AG20443 (cell line): ENCODE measurements around the gene RNF175.
A peak's percentile ranks its signal among the peaks of the same experiment; 100 is the strongest.
"Not testable (repeated sequence)": the region's sequence is repeated elsewhere in the genome, so short reads cannot be mapped to it uniquely, and the experiment has no call there.

Experiments used
- DNase-seq: peaks from one replicate; pipeline ENCODE4 v3.0.0; 2012; ENCODE audit warnings: low spot score, mixed read lengths

The RNF175 gene

DNA sequence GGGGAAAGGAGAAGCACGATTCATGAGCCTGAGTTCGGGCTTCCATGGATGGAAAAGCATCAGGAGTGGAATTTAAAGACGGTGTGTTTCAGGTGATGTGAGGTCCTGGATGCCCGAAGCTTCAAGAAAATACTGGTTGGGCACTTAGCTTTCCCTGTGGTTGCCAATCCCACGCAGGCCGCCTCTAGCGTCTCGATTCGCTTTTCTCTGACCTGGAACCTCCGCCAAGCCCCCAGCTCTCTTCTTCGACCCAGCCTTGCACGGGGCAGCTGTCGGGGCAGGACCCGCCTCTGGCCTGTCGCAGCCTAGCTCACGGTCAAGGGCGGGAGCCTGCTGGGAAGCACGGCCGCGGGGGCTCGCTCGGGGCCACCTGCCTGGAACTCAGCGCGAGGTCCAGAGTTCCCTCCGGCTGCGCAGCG lies 76.1 kb downstream of the RNF175 start:
- no peak for DNase-seq

DNA sequence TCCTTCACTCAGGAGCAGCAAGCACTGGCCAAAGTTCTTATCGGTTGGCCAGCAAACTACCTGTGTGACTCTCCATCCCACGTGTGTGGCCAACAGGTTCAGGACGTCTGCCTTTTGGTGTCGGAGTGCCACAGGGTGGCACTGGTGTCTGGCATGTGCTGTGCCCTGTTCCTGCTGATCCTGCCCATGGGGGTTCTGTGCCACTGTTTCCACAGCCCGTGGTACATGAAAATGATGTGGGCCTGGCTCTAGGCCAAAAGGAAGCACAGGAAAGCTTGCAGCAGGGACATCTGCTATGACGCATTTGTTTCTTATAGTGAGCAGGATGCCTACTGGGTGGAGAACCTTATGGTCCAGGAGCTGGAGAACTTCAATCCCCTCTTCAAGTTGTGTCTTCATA lies 80.3 kb downstream of the RNF175 start:
- no peak for DNase-seq

DNA sequence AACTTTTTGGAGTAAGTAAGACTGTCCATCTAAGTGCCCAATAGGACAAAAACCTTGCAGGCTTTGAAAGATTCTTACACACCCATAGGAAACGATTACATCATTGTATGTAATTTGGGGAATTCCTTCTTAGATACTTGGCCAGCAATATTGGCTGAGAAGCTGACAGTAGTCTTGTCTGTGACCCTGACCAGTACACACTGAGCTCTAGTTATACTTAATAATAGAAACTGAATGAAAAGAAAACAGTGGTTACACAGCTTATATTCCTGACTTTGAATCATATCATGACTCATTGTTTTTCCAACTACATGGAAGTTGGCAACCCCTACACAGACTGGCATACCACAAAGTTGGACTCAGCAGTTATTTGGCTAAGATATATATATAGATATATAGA lies 82.8 kb downstream of the RNF175 start:
- peak; percentile 44 for DNase-seq

DNA sequence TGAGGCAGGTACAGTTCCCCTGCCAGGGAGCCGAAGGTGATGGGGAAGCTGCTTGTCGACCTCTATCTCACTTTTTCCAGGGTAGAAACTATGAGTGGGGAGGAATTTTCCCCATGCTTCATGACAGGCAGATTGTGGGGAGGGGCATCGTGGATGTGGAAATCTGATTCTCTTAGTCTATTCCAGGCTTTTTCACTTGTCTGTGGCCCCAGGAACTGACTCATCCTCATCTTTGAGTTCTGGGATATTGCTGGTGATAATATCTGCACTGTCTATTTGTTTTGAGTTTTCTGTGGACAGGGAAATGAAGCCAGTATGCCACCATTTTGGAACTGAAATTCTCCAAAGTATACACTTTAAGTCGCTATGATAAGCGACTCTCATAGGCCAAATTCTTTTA lies 83.3 kb downstream of the RNF175 start:
- no peak for DNase-seq

DNA sequence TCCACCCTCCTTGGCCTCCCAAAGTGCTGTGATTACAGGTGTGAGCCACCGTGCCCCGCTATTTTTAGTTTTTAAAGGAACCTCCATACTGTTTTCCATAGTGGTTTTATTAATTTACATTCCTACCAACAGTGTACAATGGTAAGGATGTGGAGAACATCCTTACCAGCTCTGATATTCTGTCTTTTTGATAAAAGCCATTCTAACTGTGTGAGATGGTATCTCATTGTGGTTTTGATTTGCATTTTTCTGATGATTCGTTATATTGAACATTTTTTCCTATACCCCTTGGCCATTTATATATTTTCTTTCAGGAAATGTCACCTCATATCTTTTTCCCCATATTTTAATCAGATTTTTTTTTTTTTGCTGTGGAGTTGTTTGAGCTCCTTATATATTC lies 90.0 kb downstream of the RNF175 start:
- DNase-seq: no peak

DNA sequence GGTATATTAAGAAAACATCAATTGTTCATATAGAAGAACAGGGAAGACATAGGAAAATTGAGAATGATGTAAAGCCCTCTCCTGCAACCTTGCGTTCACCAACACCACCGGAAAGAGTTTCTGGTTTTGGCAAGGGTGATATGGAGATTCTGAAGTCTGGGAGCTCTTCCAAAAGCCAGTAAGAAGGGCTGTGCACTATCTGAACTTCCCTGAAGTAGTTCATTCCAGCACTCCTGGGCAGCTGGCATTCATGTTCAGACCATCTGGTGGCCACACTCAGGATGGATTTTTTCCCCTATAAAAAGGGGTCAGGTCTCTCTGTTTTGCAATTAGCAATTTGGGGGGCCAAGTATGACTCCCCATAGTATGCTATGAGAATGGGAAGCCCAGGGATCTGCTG lies 91.2 kb downstream of the RNF175 start:
- no peak for DNase-seq

DNA sequence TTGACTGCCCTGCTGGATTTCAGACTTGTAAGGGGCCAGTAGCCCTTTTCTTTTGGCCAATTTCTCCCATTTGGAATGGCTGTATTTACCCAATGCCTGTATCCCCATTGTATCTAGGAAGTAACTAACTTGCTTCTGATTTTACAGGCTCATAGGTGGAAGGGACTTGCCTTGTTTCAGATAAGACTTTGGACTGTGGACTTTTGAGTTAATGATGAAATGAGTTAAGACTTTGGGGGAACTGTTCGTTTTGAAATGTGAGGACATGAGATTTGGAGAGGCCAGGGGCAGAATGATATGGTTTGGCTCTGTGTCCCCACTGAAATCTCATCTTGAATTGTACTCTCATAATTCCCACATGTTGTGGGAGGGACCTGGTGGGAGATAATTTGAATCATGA lies 93.3 kb downstream of the RNF175 start:
- not testable (repeated sequence) for DNase-seq

DNA sequence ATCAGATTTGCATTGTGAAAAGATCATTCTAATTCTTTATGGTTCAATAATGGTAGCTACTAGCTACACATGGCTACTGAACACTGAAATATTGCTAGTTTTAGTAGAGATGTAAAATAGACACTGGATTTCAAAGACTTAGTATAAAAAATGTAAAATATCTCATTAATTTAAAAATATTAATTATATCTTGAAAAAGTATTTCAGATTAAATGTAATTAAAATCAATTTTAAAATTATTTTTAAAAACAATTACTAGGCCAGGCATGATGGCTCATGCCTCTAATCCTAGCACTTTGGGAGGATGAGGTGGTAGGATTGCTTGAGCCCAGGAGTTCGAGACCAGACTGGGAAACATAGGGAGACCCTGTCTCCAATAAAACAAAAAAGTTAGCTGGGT lies 96.2 kb downstream of the RNF175 start:
- DNase-seq: no peak

DNA sequence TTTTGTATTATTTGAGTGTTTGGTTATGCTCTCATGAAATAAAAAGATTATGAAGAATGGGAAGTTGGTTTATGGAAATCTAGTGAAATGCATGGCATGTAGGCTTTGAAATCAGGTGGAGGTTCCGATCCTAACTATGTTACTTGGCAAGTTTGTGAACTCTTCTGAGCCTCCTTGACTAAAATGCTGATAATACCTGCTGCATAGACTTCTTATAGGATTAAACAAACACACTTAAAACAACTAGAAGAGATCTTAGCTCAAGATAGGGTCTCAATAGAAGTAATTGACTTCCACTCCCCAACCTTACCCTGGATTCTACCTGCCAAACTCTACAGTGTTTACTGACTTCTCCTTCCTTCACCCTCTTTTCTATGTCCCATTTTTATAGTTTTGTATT lies 97.9 kb downstream of the RNF175 start:
- no peak for DNase-seq

DNA sequence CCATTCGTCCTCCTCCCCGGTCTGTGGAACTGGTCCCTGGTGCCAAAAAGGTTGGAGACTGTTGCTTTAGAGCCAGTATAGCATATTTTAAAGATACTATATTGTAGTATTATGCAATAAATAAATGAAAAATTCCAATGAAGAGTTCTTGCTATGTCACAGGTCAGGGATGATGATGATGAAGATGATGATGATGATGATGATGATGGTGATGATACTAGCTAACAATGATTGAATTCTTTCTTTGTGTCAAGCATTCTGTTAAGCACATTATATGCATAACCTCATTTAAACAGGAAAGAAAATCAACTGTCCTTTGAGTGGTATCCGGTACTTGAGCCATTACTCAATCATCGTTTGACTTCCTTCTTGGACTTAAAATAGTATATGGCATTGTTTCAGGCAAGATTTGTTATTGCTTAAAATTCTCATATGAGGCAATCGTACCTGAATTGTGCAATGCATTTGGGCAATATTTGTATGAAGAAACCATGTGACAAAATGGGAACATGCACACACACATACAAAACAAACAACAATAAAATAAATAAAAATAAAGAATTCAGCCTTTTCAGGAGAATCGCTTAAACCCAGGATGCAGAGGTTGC lies 98.5 kb downstream of the RNF175 start:
- no peak for DNase-seq
